Mesodermal cell (in vitro differentiated cells): Measurements from ENCODE around the gene CCNE1.

Source experiments
- H3K27ac ChIP-seq: 2 replicates; pipeline ENCODE4 v1.7.0; 2013; ENCODE audit warnings: mild to moderate bottlenecking, low read depth, low read length, moderate library complexity; ENCODE audit not compliant: severe bottlenecking
- H3K36me3 ChIP-seq: 2 replicates; pipeline ENCODE4 v1.7.1; 2013; ENCODE audit warnings: mild to moderate bottlenecking, low read length, moderate library complexity; ENCODE audit not compliant: control insufficient read depth, insufficient read depth
- H3K4me1 ChIP-seq: one replicate; pipeline ENCODE4 v1.7.1; 2013; ENCODE audit warnings: mild to moderate bottlenecking, low read length; ENCODE audit not compliant: insufficient read depth, control insufficient read depth, poor library complexity, severe bottlenecking
- H3K4me3 ChIP-seq: 2 replicates; pipeline ENCODE4 v1.7.0; 2013; ENCODE audit warnings: low read length, control low read depth, mild to moderate bottlenecking; ENCODE audit not compliant: insufficient read depth, poor library complexity, severe bottlenecking; ENCODE audit errors: extremely low read depth
- H3K9me3 ChIP-seq: 2 replicates; pipeline ENCODE4 v1.7.1; 2013; ENCODE audit warnings: mild to moderate bottlenecking, low read length, moderate library complexity; ENCODE audit not compliant: control insufficient read depth
- WGBS, 2 experiments: methylation state at CpG; one replicate each; pipeline ENCODE4 v1.1.5; 2013; ENCODE audit warnings: missing lambda C conversion rate in 2 of 2; ENCODE audit not compliant: insufficient coverage in 2 of 2; 5-methylcytosine and 5-hydroxymethylcytosine counted together

The CCNE1 gene

DNA sequence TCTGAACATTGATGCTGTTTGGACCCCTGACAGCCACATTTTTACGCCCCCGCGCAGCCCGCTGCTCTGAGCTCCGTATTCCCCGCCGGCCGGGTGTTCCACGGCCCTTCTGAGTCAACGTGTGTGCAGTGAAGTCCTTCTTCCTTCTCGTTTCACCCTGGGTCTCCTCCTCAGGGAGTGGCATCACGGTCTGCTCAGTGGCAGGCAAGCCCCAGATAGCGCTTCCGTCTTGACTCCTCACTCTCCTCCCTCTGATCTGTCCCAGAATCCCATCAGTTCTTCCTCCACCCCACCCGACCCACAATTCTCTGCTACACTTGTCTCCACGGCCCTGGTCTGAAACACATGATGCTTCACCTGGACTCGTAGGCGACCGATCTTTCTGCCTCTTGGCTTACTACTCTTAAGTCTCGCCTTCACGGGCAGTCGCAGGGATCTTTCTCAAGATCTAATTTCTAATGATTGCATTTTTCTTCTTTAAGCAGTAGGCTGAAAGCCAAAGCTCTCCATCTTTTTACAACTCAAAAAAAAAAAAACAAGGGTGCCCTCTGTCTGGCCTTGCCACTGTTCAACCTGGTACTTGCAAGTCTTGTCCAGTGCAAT, 33.9 kb downstream of the CCNE1 start:
- Histone ChIP-seq H3K4me3 (peak overlapping the region; percentile 59), H3K27ac (peak overlapping the region; percentile 76), H3K9me3 (no peaks in the 10 kb centered on the region), H3K4me1 (peaks cover 24% of the 10 kb centered on the region), H3K36me3 (no peaks in the 10 kb centered on the region)
- WGBS, 2 experiments, result 4 to 9% methylated on average over 19 to 22 of the region's 22 CpGs

DNA sequence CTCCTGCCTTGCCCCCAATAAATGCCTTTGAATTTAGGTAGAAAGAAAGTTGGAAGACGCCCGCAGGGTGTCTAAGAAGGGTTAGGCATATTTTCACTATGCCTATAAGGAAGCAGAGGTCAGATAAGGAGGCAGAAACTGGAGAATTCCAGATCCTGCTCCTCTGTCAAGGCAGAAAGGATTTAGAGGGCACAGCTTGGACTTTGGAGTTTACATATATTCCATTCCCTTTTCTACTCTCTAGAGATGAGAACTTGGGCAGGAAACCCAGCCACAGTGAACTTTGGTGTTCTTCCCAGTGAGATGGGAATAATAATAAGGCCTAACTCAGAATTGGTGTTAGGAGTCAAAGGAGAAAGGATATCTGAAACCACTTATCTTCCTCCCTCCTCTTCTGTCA, 37.4 kb downstream of the CCNE1 start:
- WGBS, 2 experiments, result 86 to 100% methylated on average over 2 of the region's 2 CpGs
- H3K9me3 ChIP-seq, result no peaks in the 10 kb centered on the region
- H3K27ac ChIP-seq, result no peak overlapping the region

DNA sequence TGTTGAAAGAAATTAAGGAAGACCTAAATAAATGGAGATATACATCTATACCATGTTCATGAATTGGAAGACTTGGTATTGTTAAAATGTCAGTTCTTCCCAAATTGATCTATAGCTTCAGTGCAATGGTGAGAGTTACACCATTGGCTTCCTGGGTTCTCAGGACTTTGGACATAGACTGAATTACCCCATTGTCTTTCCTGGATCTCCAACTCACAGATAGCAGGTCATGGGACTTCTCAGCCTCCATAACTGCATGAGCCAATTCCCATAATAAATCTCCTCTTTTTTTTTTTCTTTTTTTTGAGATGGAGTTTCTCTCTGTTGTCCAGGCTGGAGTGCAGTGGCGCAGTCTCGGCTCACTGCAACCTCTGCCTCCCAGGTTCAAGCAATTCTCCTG, 38.7 kb downstream of the CCNE1 start:
- H3K27ac ChIP-seq, result no peak overlapping the region
- H3K4me1 ChIP-seq, result no peaks in the 10 kb centered on the region
- no peak overlapping the region for H3K4me3 ChIP-seq
- no peaks in the 10 kb centered on the region for H3K9me3 ChIP-seq
- no peaks in the 10 kb centered on the region for H3K36me3 ChIP-seq
- 90% methylated on average over 2 of the region's 2 CpGs; no CpG with 5 or more reads in 1 of the 2 experiments for WGBS, 2 experiments

More for the DNA sequence above, 37.4 kb downstream of the CCNE1 start:
- no peaks in the 10 kb centered on the region for H3K4me1 ChIP-seq
- H3K36me3 ChIP-seq, result no peaks in the 10 kb centered on the region
- no peak overlapping the region for H3K4me3 ChIP-seq

DNA sequence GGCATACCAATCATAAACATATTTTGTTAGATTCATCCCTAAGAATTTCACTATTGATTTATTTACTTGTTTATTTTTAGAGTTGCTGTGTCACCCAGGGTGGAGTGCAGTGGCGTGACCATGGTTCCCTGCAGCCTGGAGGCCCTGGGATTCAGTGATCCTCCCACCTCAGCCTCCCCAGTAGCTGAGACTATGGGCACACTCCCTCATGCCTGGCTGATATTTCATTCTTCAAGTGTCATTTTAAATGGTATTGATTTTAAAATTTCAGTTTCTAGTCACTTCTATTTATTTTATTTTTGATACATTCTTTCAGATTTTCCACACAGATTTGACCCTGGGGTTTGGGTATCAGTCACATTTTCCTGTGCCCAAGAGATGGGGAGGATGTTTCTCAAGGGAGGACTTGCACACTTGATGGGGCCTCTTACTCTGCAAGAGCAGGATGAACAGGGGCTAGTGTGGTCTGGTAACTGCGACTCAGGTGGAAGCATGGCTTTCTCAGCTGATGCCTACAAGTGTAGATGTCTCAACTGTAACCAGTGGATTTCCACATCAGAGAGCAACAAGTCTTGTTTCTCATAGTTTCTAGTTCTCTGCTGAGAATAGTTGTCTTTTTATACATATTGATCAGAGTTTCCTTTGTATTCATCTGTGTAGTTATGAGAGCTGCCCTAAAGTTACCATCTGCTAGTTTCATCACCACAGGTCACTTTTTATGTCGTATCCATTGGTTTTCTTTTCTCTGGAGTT, 40.2 kb downstream of the CCNE1 start:
- WGBS, 2 experiments, result 93 to 100% methylated on average over 1 to 2 of the region's 3 CpGs
- no peaks in the 10 kb centered on the region for H3K36me3 ChIP-seq
- H3K27ac ChIP-seq, result no peak overlapping the region
- H3K9me3 ChIP-seq, result no peaks in the 10 kb centered on the region
- H3K4me3 ChIP-seq, result no peak overlapping the region
- H3K4me1 ChIP-seq, result no peaks in the 10 kb centered on the region

DNA sequence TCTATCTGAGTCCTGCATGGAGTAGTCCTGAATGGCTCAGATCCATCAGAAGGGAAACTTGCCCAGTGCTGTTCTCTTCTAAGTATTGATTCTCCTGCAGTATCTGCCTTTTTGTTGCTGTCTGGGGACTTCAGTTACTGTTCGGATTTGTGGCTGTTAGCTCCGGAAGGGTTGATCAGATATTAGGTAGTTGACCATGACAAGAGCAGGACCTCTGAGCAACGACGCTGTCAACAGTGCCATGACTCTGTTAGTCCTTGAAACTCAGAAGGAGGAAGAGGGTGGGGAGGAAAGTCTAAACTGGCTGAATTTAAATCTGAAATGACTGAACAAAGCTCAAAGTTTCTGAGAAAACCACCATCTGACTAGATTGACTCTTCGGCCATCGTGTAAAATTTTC, 42.2 kb downstream of the CCNE1 start:
- H3K4me3 ChIP-seq, result no peak overlapping the region
- 91 to 95% methylated on average over 4 to 6 of the region's 6 CpGs for WGBS, 2 experiments
- no peaks in the 10 kb centered on the region for H3K4me1 ChIP-seq
- no peaks in the 10 kb centered on the region for H3K36me3 ChIP-seq
- H3K27ac ChIP-seq, result no peak overlapping the region
- H3K9me3 ChIP-seq, result no peaks in the 10 kb centered on the region

DNA sequence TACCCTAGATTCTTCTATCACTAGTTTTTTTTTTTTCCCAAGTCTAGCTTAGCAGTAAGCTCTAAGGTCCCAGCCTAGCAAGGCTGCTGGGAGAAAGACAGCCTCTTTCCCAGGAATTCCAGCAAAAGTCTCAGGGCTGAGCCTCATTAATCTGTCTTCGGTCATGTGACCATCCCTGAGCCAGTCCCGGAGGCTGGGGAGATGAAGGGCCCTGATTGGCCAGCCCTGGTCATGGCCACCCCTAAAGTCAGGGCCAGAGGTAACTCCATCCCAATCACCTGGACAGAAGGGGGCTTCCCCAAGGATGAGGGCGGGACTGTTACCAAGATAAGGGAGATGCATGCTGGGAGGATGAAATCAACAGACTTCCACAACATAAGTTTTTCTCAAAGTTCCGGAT, 43.3 kb downstream of the CCNE1 start:
- H3K36me3 ChIP-seq, result no peaks in the 10 kb centered on the region
- H3K4me3 ChIP-seq, result no peak overlapping the region
- 92 to 100% methylated on average over 2 to 3 of the region's 4 CpGs for WGBS, 2 experiments
- H3K27ac ChIP-seq, result no peak overlapping the region
- H3K4me1 ChIP-seq, result no peaks in the 10 kb centered on the region
- no peaks in the 10 kb centered on the region for H3K9me3 ChIP-seq

DNA sequence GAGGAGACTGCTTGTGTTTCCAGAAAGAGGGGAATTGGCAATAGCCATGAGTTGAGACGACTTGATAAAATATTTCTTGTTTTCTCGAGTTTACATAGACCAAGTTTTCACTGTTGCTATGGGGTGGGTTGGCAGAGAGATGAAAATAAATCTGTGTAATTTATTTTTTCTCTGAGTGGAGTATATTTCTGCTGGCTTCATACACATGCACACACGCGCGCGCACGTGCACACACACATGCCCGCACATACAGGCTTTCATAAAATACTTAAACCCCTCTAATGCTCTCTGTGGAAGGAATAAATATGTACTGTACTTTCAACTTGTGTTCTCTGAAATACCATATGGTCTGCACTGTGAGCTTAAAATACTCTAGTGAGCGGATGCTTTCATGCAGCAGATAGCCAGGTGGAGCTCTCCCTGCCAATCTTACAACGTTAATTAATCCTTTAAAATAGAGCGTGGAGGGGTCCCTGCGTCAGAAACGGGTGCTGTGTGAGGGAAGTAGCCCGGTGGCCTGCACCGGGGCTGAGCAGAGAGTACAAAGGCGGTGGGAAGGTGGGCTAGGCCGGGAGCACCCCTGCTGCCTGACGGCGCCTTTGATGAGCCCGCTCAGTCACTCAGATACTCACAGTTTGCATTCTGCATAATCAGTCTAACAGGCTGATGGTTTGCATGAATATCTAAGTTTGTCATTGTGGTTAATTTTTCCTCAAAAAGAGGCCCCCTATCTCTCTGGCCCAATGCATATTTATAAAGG, 44.1 kb downstream of the CCNE1 start:
- Histone ChIP-seq H3K4me1 (no peaks in the 10 kb centered on the region), H3K27ac (no peak overlapping the region), H3K4me3 (no peak overlapping the region), H3K9me3 (no peaks in the 10 kb centered on the region), H3K36me3 (no peaks in the 10 kb centered on the region)
- WGBS, 2 experiments, result 77 to 78% methylated on average over 8 to 12 of the region's 20 CpGs

DNA sequence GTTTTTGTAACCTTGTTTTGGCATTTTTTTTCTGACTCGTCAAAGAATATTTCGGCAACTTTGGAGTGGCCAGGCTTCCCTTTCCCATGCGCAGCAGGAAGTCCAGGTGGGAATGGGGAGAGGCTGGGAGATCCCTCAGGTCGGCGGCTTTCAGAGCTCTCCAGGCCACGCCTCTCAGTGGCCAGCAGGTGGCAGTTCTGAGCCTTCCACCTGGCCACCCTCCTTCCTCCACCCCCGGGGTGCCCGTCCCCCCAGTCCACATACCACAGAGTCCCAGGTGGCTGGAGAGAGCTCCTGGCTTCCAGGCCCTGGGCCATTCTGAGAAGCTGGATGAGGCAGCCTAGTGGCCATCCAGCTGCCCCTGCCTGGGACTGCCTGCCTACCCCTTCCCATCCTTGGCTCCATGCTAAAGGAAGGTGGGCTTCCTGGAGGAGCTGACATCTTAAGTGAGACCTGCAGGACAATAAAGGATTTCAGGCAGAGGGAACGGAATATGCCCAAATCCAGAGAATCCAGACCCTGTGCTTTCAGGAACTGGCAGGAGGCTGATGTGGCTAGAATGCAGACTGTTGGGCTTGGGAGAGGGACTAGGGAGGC, 46.3 kb downstream of the CCNE1 start:
- no peaks in the 10 kb centered on the region for H3K9me3 ChIP-seq
- H3K27ac ChIP-seq, result no peak overlapping the region
- no peak overlapping the region for H3K4me3 ChIP-seq
- H3K36me3 ChIP-seq, result no peaks in the 10 kb centered on the region
- H3K4me1 ChIP-seq, result no peaks in the 10 kb centered on the region
- 25 to 43% methylated on average over 5 to 7 of the region's 9 CpGs for WGBS, 2 experiments

DNA sequence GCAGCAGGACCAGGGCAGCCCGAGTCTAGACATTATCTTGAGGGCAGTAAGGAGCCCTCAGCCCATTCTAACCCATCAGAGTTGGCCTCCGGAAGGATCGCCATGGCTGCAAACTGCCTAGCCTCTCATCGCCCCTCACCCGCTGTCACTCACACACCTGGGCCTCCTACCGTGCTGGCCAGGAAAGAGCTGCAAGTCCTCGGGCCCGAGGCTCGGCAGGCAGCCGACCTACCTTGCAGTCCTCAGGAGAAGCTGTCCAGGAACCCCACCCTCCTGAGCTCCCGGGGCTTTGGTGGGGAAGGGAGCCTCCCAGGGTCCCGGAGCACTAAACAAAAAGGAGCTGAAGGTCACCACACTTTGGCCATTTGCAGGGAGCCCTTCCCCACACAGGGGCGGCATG, 46.8 kb downstream of the CCNE1 start:
- H3K4me3 ChIP-seq, result no peak overlapping the region
- H3K9me3 ChIP-seq, result no peaks in the 10 kb centered on the region
- no peaks in the 10 kb centered on the region for H3K36me3 ChIP-seq
- no peaks in the 10 kb centered on the region for H3K4me1 ChIP-seq
- 51 to 63% methylated on average over 12 of the region's 13 CpGs for WGBS, 2 experiments
- H3K27ac ChIP-seq, result no peak overlapping the region

DNA sequence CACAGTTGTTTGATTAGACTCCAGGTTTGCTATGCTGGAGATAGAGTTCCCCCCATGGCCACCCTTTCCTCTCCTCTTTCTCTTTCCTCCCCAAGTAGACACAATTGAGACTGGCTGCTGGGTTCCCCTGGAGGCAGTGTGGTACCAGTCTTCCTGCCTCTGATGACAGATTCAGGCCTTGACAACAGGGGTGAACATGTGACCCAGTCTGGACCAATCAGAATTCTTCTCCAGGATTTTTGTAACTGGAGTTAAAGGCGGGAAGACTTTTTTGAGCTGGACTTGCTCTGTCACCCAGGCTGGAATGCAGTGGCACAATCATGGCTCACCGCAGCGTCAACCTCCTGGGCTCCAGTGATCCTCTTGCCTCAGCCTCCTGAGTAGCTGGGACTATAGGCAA, 48.7 kb downstream of the CCNE1 start:
- no peaks in the 10 kb centered on the region for H3K9me3 ChIP-seq
- 70 to 85% methylated on average over 3 of the region's 3 CpGs for WGBS, 2 experiments
- no peak overlapping the region for H3K4me3 ChIP-seq
- H3K4me1 ChIP-seq, result no peaks in the 10 kb centered on the region
- H3K36me3 ChIP-seq, result no peaks in the 10 kb centered on the region
- no peak overlapping the region for H3K27ac ChIP-seq
